ENCODE results near the gene AHNAK.
"Not testable (repeated sequence)": the region's sequence is repeated elsewhere in the genome, so short reads cannot be mapped to it uniquely, and the experiment has no call there.

Gene AHNAK

GRCh38 chr11:62578541-62578940, 31.9 kb upstream of the AHNAK start:
- Mint-ChIP-seq H3K36me3 (ENCODE audit: low read depth) (peaks cover 86% of the 10 kb centered on the region), H3K27ac (no peak overlapping the region), H3K27me3 (no peaks in the 10 kb centered on the region), H3K4me1 (ENCODE audit: low read depth) (peaks cover 19% of the 10 kb centered on the region), H3K4me3 (no peak overlapping the region), H3K9me3 (no peaks in the 10 kb centered on the region)
- DNase-seq = no peak

GRCh38 chr11:62577046-62577714, 30.6 kb upstream of the AHNAK start:
- Mint-ChIP-seq H3K27ac (peak overlapping the region; percentile 60), H3K27me3 (no peaks in the 10 kb centered on the region), H3K4me3 (no peak overlapping the region)

GRCh38 chr11:62575837-62576236, 29.2 kb upstream of the AHNAK start:
- Mint-ChIP-seq H3K4me1 (ENCODE audit: low read depth) (peaks cover 39% of the 10 kb centered on the region), H3K9me3 (no peaks in the 10 kb centered on the region), H3K36me3 (ENCODE audit: low read depth) (peaks cover 88% of the 10 kb centered on the region), H3K27ac (peak overlapping the region; percentile 85), H3K27me3 (no peaks in the 10 kb centered on the region), H3K4me3 (peak overlapping the region; percentile 99)
- DNase-seq = no peak

More at GRCh38 chr11:62577046-62577714, 30.6 kb upstream of the AHNAK start:
- Mint-ChIP-seq H3K9me3 (no peaks in the 10 kb centered on the region), H3K36me3 (ENCODE audit: low read depth) (peaks cover 88% of the 10 kb centered on the region), H3K4me1 (ENCODE audit: low read depth) (peaks cover 26% of the 10 kb centered on the region)
- no peak for DNase-seq

GRCh38 chr11:62575156-62575555, 28.6 kb upstream of the AHNAK start:
- Mint-ChIP-seq H3K9me3 (no peaks in the 10 kb centered on the region), H3K4me3 (peak overlapping the region; percentile 99), H3K36me3 (ENCODE audit: low read depth) (peaks cover 93% of the 10 kb centered on the region), H3K27me3 (no peaks in the 10 kb centered on the region), H3K4me1 (ENCODE audit: low read depth) (peaks cover 44% of the 10 kb centered on the region), H3K27ac (peak overlapping the region; percentile 100)
- no peak for DNase-seq

GRCh38 chr11:62574363-62575071, 27.9 kb upstream of the AHNAK start:
- H3K4me3 Mint-ChIP-seq = peak overlapping the region; percentile 99
- H3K36me3 Mint-ChIP-seq (ENCODE audit: low read depth) = peaks cover 97% of the 10 kb centered on the region
- no peak for DNase-seq
- H3K4me1 Mint-ChIP-seq (ENCODE audit: low read depth) = peaks cover 49% of the 10 kb centered on the region
- peak overlapping the region; percentile 100 for H3K27ac Mint-ChIP-seq
- no peaks in the 10 kb centered on the region for H3K9me3 Mint-ChIP-seq
- no peaks in the 10 kb centered on the region for H3K27me3 Mint-ChIP-seq

GRCh38 chr11:62573592-62574362, 27.2 kb upstream of the AHNAK start, which contains the start of gene EEF1G:
TSS of gene EEF1G (minus strand) at chr11:62573891. CDS start at chr11:62573842, 49 bp downstream.
- peaks cover 54% of the 10 kb centered on the region for H3K4me1 Mint-ChIP-seq (ENCODE audit: low read depth)
- H3K9me3 Mint-ChIP-seq = no peaks in the 10 kb centered on the region
- H3K27ac Mint-ChIP-seq = peak within 1 kb of the TSS; percentile 100
- DNase-seq = peak; percentile 97
- no peaks in the 10 kb centered on the region for H3K27me3 Mint-ChIP-seq
- H3K36me3 Mint-ChIP-seq (ENCODE audit: low read depth) = peaks cover 99% of the 10 kb centered on the region
- H3K4me3 Mint-ChIP-seq = peak within 1 kb of the TSS; percentile 99

- H3K4me1 Mint-ChIP-seq (ENCODE audit: low read depth) = peaks cover 57% of the 10 kb centered on the region
- no peaks in the 10 kb centered on the region for H3K9me3 Mint-ChIP-seq
- H3K27me3 Mint-ChIP-seq = no peaks in the 10 kb centered on the region
- H3K4me3 Mint-ChIP-seq = peak overlapping the region; percentile 99
- no peak for DNase-seq
- H3K27ac Mint-ChIP-seq = peak overlapping the region; percentile 100
- peaks cover 97% of the 10 kb centered on the region for H3K36me3 Mint-ChIP-seq (ENCODE audit: low read depth)
These were observed 26.5 kb upstream of the AHNAK start for GRCh38 chr11:62573006-62573591.

GRCh38 chr11:62572431-62572830, 25.8 kb upstream of the AHNAK start:
- peaks cover 97% of the 10 kb centered on the region for H3K36me3 Mint-ChIP-seq (ENCODE audit: low read depth)
- peak overlapping the region; percentile 99 for H3K4me3 Mint-ChIP-seq
- no peaks in the 10 kb centered on the region for H3K27me3 Mint-ChIP-seq
- no peaks in the 10 kb centered on the region for H3K9me3 Mint-ChIP-seq
- H3K27ac Mint-ChIP-seq = peak overlapping the region; percentile 100
- DNase-seq = no peak
- H3K4me1 Mint-ChIP-seq (ENCODE audit: low read depth) = peaks cover 59% of the 10 kb centered on the region

- Mint-ChIP-seq H3K27ac (peak overlapping the region; percentile 100), H3K4me1 (ENCODE audit: low read depth) (peaks cover 66% of the 10 kb centered on the region), H3K4me3 (peak overlapping the region; percentile 99), H3K36me3 (ENCODE audit: low read depth) (peaks cover 97% of the 10 kb centered on the region)
- H3K9me3 Mint-ChIP-seq, H3K27me3 Mint-ChIP-seq, DNase-seq: not testable (repeated sequence)
These were observed 24.9 kb upstream of the AHNAK start for GRCh38 chr11:62571493-62571892.

- not testable (repeated sequence) for H3K9me3 Mint-ChIP-seq, H3K27me3 Mint-ChIP-seq, DNase-seq
- H3K4me1 Mint-ChIP-seq (ENCODE audit: low read depth) = peaks cover 72% of the 10 kb centered on the region
- peak overlapping the region; percentile 100 for H3K27ac Mint-ChIP-seq
- H3K4me3 Mint-ChIP-seq = peak overlapping the region; percentile 99
- H3K36me3 Mint-ChIP-seq (ENCODE audit: low read depth) = peaks cover 97% of the 10 kb centered on the region
These were observed 24.3 kb upstream of the AHNAK start for GRCh38 chr11:62570903-62571302.

GRCh38 chr11:62569611-62570010, 23.0 kb upstream of the AHNAK start:
- peaks cover 97% of the 10 kb centered on the region for H3K36me3 Mint-ChIP-seq (ENCODE audit: low read depth)
- peaks cover 69% of the 10 kb centered on the region for H3K4me1 Mint-ChIP-seq (ENCODE audit: low read depth)
- no peaks in the 10 kb centered on the region for H3K9me3 Mint-ChIP-seq
- peak overlapping the region; percentile 99 for H3K4me3 Mint-ChIP-seq
- peak overlapping the region; percentile 100 for H3K27ac Mint-ChIP-seq
- DNase-seq = no peak
- no peaks in the 10 kb centered on the region for H3K27me3 Mint-ChIP-seq

- Mint-ChIP-seq H3K9me3 (no peaks in the 10 kb centered on the region), H3K4me1 (ENCODE audit: low read depth) (peaks cover 70% of the 10 kb centered on the region), H3K4me3 (peak overlapping the region; percentile 54), H3K27ac (peak overlapping the region; percentile 90), H3K27me3 (no peaks in the 10 kb centered on the region), H3K36me3 (ENCODE audit: low read depth) (peaks cover 94% of the 10 kb centered on the region)
- DNase-seq = no peak
These were observed 20.5 kb upstream of the AHNAK start for GRCh38 chr11:62567018-62567633.

GRCh38 chr11:62566247-62566646, 19.6 kb upstream of the AHNAK start:
- Mint-ChIP-seq H3K36me3 (ENCODE audit: low read depth) (peaks cover 93% of the 10 kb centered on the region), H3K4me1 (ENCODE audit: low read depth) (peaks cover 67% of the 10 kb centered on the region), H3K9me3 (no peaks in the 10 kb centered on the region), H3K27me3 (no peaks in the 10 kb centered on the region), H3K27ac (peak overlapping the region; percentile 53), H3K4me3 (peak overlapping the region; percentile 5)
- no peak for DNase-seq
